HS-5 (cell line): ENCODE measurements around the gene H2AZ2.
"Not testable (repeated sequence)": the region's sequence is repeated elsewhere in the genome, so short reads cannot be mapped to it uniquely, and the experiment has no call there.

Source experiments
- DNase-seq: peaks from one replicate; pipeline ENCODE4 v3.0.0-alpha.2; 2012; ENCODE audit warnings: low read depth

The H2AZ2 gene

GRCh38 chr7:44814919-44815318 is 33.0 kb downstream of the H2AZ2 start:
- DNase-seq, result no peak

GRCh38 chr7:44811571-44811970 is 36.3 kb downstream of the H2AZ2 start:
- DNase-seq, result no peak

GRCh38 chr7:44811093-44811492 is 36.8 kb downstream of the H2AZ2 start:
- no peak for DNase-seq

- no peak for DNase-seq
These were observed 38.9 kb downstream of the H2AZ2 start for GRCh38 chr7:44808914-44809393.

GRCh38 chr7:44805950-44806349 is 41.9 kb downstream of the H2AZ2 start:
- no peak for DNase-seq

GRCh38 chr7:44803828-44804519 is 43.9 kb downstream of the H2AZ2 start:
- not testable (repeated sequence) for DNase-seq

- DNase-seq, result no peak
These were observed 45.4 kb downstream of the H2AZ2 start for GRCh38 chr7:44802418-44803025.

- DNase-seq, result no peak
These were observed 46.0 kb downstream of the H2AZ2 start for GRCh38 chr7:44801890-44802289.

GRCh38 chr7:44799939-44800338 is 47.9 kb downstream of the H2AZ2 start:
- DNase-seq, result no peak

GRCh38 chr7:44798649-44799305 is 49.1 kb downstream of the H2AZ2 start:
- DNase-seq, result no peak

- DNase-seq, result peak; percentile 79
These were observed 50.3 kb downstream of the H2AZ2 start for GRCh38 chr7:44797329-44798258.

- peak; percentile 98 for DNase-seq
These were observed 51.2 kb downstream of the H2AZ2 start, which contains the start of gene PPIA for GRCh38 chr7:44796504-44797328. TSS of gene PPIA (plus strand) at chr7:44796681. CDS start at chr7:44796725, 44 bp downstream.

- DNase-seq, result peak; percentile 55
These were observed 51.8 kb downstream of the H2AZ2 start for GRCh38 chr7:44796034-44796503.

- DNase-seq, result no peak
These were observed 53.6 kb downstream of the H2AZ2 start for GRCh38 chr7:44794331-44794730.

GRCh38 chr7:44793919-44794318 is 54.0 kb downstream of the H2AZ2 start:
- DNase-seq, result no peak

GRCh38 chr7:44791278-44792219 is 56.3 kb downstream of the H2AZ2 start:
- no peak for DNase-seq

GRCh38 chr7:44789990-44790389 is 57.9 kb downstream of the H2AZ2 start:
- no peak for DNase-seq

- DNase-seq, result no peak
These were observed 60.1 kb downstream of the H2AZ2 start for GRCh38 chr7:44787762-44788161.

- DNase-seq, result no peak
These were observed 60.8 kb downstream of the H2AZ2 start for GRCh38 chr7:44787041-44787440.

- not testable (repeated sequence) for DNase-seq
These were observed 62.7 kb downstream of the H2AZ2 start for GRCh38 chr7:44785218-44785617.
